SHP77 treated with DMSO at 0.1 percent for 48 hours (cell line): ENCODE results near the gene PRMT3.
"Not testable (repeated sequence)": the region's sequence is repeated elsewhere in the genome, so short reads cannot be mapped to it uniquely, and the experiment has no call there.

Experiments
- DNase-seq: peaks from one replicate; lab custom pipeline; 2025; lab: John Stamatoyannopoulos, UW

Gene PRMT3

GRCh38 chr11:20387261-20388095 is at the start of gene PRMT3:
Gene PRMT3 (plus strand): TSS chr11:20387716. CDS start chr11:20387747, 31 bp downstream.
- DNase-seq: peak; percentile 71

GRCh38 chr11:20342347-20343141 is 45.0 kb upstream of the PRMT3 start:
- no peak for DNase-seq

- DNase-seq: no peak
Observed at GRCh38 chr11:20351136-20351535, 36.4 kb upstream of the PRMT3 start.

- DNase-seq: no peak
Observed at GRCh38 chr11:20351751-20352262, 35.7 kb upstream of the PRMT3 start.

GRCh38 chr11:20353829-20354434 is 33.6 kb upstream of the PRMT3 start:
- DNase-seq: no peak

GRCh38 chr11:20355221-20356219 is 32.0 kb upstream of the PRMT3 start:
- DNase-seq: no peak

- no peak for DNase-seq
Observed at GRCh38 chr11:20357150-20357549, 30.4 kb upstream of the PRMT3 start.

- no peak for DNase-seq
Observed at GRCh38 chr11:20360650-20361049, 26.9 kb upstream of the PRMT3 start.

- no peak for DNase-seq
Observed at GRCh38 chr11:20362481-20362880, 25.0 kb upstream of the PRMT3 start.

- DNase-seq: no peak
Observed at GRCh38 chr11:20363149-20363499, 24.4 kb upstream of the PRMT3 start.

- DNase-seq: no peak
Observed at GRCh38 chr11:20363500-20364340, 23.8 kb upstream of the PRMT3 start, which contains the start of gene HTATIP2. Gene HTATIP2 (plus strand): TSS chr11:20363714. CDS start chr11:20364238, 524 bp downstream.

- DNase-seq: no peak
Observed at GRCh38 chr11:20364341-20364792, 23.1 kb upstream of the PRMT3 start.

- not testable (repeated sequence) for DNase-seq
Observed at GRCh38 chr11:20365465-20365864, 22.1 kb upstream of the PRMT3 start.

GRCh38 chr11:20367313-20367948 is 20.1 kb upstream of the PRMT3 start:
- no peak for DNase-seq

GRCh38 chr11:20368438-20368837 is 19.1 kb upstream of the PRMT3 start:
- no peak for DNase-seq

GRCh38 chr11:20369826-20370225 is 17.7 kb upstream of the PRMT3 start:
- DNase-seq: no peak

- no peak for DNase-seq
Observed at GRCh38 chr11:20372081-20372626, 15.4 kb upstream of the PRMT3 start.

- DNase-seq: no peak
Observed at GRCh38 chr11:20373147-20373546, 14.4 kb upstream of the PRMT3 start.

GRCh38 chr11:20373568-20374209 is 13.8 kb upstream of the PRMT3 start:
- no peak for DNase-seq
